Cerebellar cortex (tissue), 1 donor: ENCODE results near the gene ABT1.

Experiments used
- DNase-seq: peaks from one replicate; pipeline ENCODE4 v3.0.0-alpha.2; 2015; ENCODE audit warnings: low spot score

Gene ABT1

GRCh38 chr6:26575494-26575939, 21.2 kb upstream of the ABT1 start:
- DNase-seq = peak; percentile 28

- DNase-seq = no peak
Observed at GRCh38 chr6:26576407-26576843, 20.3 kb upstream of the ABT1 start.

GRCh38 chr6:26576929-26577719, 19.6 kb upstream of the ABT1 start:
- peak; percentile 78 for DNase-seq

- no peak for DNase-seq
Observed at GRCh38 chr6:26577720-26578072, 19.1 kb upstream of the ABT1 start.

- no peak for DNase-seq
Observed at GRCh38 chr6:26578279-26578678, 18.5 kb upstream of the ABT1 start.

- no peak for DNase-seq
Observed at GRCh38 chr6:26578741-26579140, 18.0 kb upstream of the ABT1 start.

- no peak for DNase-seq
Observed at GRCh38 chr6:26581164-26581915, 15.4 kb upstream of the ABT1 start.

GRCh38 chr6:26588965-26589364, 7.8 kb upstream of the ABT1 start:
- DNase-seq = no peak

- no peak for DNase-seq
Observed at GRCh38 chr6:26592649-26593048, 4.1 kb upstream of the ABT1 start.

GRCh38 chr6:26593278-26594130, 3.2 kb upstream of the ABT1 start:
- no peak for DNase-seq

- DNase-seq = no peak
Observed at GRCh38 chr6:26594131-26594498, 2.6 kb upstream of the ABT1 start.

- peak; percentile 74 for DNase-seq
Observed at GRCh38 chr6:26594730-26595632, 1.8 kb upstream of the ABT1 start.

GRCh38 chr6:26595669-26596269, 984 bp upstream of the ABT1 start:
- peak; percentile 93 for DNase-seq

- no peak for DNase-seq
Observed at GRCh38 chr6:26597389-26597766, 625 bp downstream of the ABT1 start.

GRCh38 chr6:26597821-26598220, 1.1 kb downstream of the ABT1 start:
- DNase-seq = no peak

GRCh38 chr6:26598267-26598666, 1.5 kb downstream of the ABT1 start:
- DNase-seq = no peak

- DNase-seq = no peak
Observed at GRCh38 chr6:26599134-26599533, 2.4 kb downstream of the ABT1 start.

GRCh38 chr6:26599591-26599990, 2.8 kb downstream of the ABT1 start:
- DNase-seq = no peak

- DNase-seq = no peak
Observed at GRCh38 chr6:26600759-26601158, 4.0 kb downstream of the ABT1 start.

GRCh38 chr6:26602262-26602661, 5.5 kb downstream of the ABT1 start:
- DNase-seq = no peak

- no peak for DNase-seq
Observed at GRCh38 chr6:26604026-26604425, 7.3 kb downstream of the ABT1 start.
